ENCODE data around the gene IKBKE.

- TF ChIP-seq POLR2A (IDR thresholded peaks at IDR 0.05; ENCODE audit: low read depth, low read length): no peak
- TF ChIP-seq SPI1 (IDR thresholded peaks at IDR 0.05; ENCODE audit: low read depth, low read length): no peak
- TF ChIP-seq TAF1 (IDR thresholded peaks at IDR 0.05; ENCODE audit: low read depth, low read length): no peak
- no peak for TF ChIP-seq POLR2AphosphoS5 (IDR thresholded peaks at IDR 0.05; ENCODE audit: low read depth, low read length)
- no peak for TF ChIP-seq PAX5 (IDR thresholded peaks at IDR 0.05; ENCODE audit: insufficient read depth, low read length, severe bottlenecking)
- no peak for TF ChIP-seq POU2F2 (IDR thresholded peaks at IDR 0.05; ENCODE audit: low read depth, low read length)
Measured at GRCh38 chr1:206500046-206500445, 29.8 kb downstream of the IKBKE start.
